K562 (cell line): ENCODE measurements around the gene EPX. TPM values are rescaled to one million over a fixed set of nuclear protein-coding genes. Genes with fewer than 3 reads are reported as not detected.

ENCODE experiments used
- CREB1 ChIP-seq, 2 experiments: sonication (generic) in 1 of 2; formaldehyde crosslinking in 1 of 2; IDR thresholded peaks; 2 replicates each; pipeline versions ENCODE4 v1.6.1 to v1.8.0; 2012 to 2022; ENCODE audit warnings: inconsistent platforms in 1 of 2, mild to moderate bottlenecking in 1 of 2, missing genetic modification reagents in 1 of 2, moderate library complexity in 1 of 2
- ELF1 ChIP-seq: fragments of 200-800 bp; sonication (Bioruptor generic); IDR thresholded peaks from 2 replicates; pipeline ENCODE4 v1.6.1; 2016; ENCODE audit warnings: missing genetic modification characterization, missing compliant biosample characterization
- EZH2 ChIP-seq: IDR thresholded peaks from 2 replicates; pipeline ENCODE4 v1.6.1; 2012; ENCODE audit warnings: low read depth, mild to moderate bottlenecking, inconsistent platforms, low read length, borderline replicate concordance
- HEY1 ChIP-seq: fragments of 250-450 bp; sonication (Bioruptor Pico); IDR thresholded peaks from 2 replicates; pipeline ENCODE4 v1.5.0; 2020; ENCODE audit warnings: mild to moderate bottlenecking, moderate library complexity, borderline replicate concordance
- HMBOX1 ChIP-seq: sonication (generic); IDR thresholded peaks from 2 replicates; pipeline ENCODE4 v1.6.1; 2016
- MAFK ChIP-seq: IDR thresholded peaks from 2 replicates; pipeline ENCODE4 v1.6.1; 2011; ENCODE audit warnings: low read length, improper control_type of control experiment
- MCM2 ChIP-seq: fragments of 450-650 bp; IDR thresholded peaks from 2 replicates; pipeline ENCODE4 v1.6.1; 2017; ENCODE audit warnings: low read depth, mild to moderate bottlenecking
- NCOA4 ChIP-seq: fragments of 450-650 bp; IDR thresholded peaks from 2 replicates; pipeline ENCODE4 v1.6.1; 2018; ENCODE audit warnings: mild to moderate bottlenecking; ENCODE audit not compliant: partially characterized antibody
- NFATC3 ChIP-seq: fragments of 450-650 bp; IDR thresholded peaks from 2 replicates; pipeline ENCODE4 v1.6.1; 2017; ENCODE audit warnings: mild to moderate bottlenecking
- RBM25 ChIP-seq: fragments of 200-400 bp; formaldehyde crosslinking; IDR thresholded peaks from 2 replicates; pipeline ENCODE4 v1.6.1; 2018; ENCODE audit warnings: low read length, low read depth, moderate library complexity; ENCODE audit not compliant: severe bottlenecking
- SAFB2 ChIP-seq: fragments of 200-400 bp; formaldehyde crosslinking; IDR thresholded peaks from 2 replicates; pipeline ENCODE4 v1.6.1; 2018; ENCODE audit warnings: borderline replicate concordance, low read length, low read depth, moderate library complexity; ENCODE audit not compliant: severe bottlenecking
- SMARCA4 ChIP-seq: fragments of 450-650 bp; IDR thresholded peaks from 2 replicates; pipeline ENCODE4 v1.6.1; 2016
- SREBF1 ChIP-seq: fragments of 150-350 bp; IDR thresholded peaks from 2 replicates; pipeline ENCODE4 v1.6.1; 2014; ENCODE audit warnings: antibody characterized with exemption, low read depth, low read length, borderline replicate concordance
- TCF7L2 ChIP-seq: fragments of 150-350 bp; IDR thresholded peaks from 2 replicates; pipeline ENCODE4 v1.6.1; 2016; ENCODE audit warnings: low read depth, mild to moderate bottlenecking, low read length, moderate library complexity
- TEAD1 ChIP-seq, 2 experiments: fragments of 450-650 bp in 1 of 2; sonication (generic) in 1 of 2; formaldehyde crosslinking; IDR thresholded peaks; 2 replicates each; pipeline versions ENCODE4 v1.4.0 to v1.8.0; 2020 to 2022; ENCODE audit warnings: mild to moderate bottlenecking in 2 of 2, missing genetic modification reagents in 1 of 2
- TFAM ChIP-seq: fragments of 250-450 bp; sonication (Bioruptor Pico); conservative IDR thresholded peaks from 2 replicates; pipeline ENCODE4 v1.5.0; 2021; ENCODE audit warnings: mild to moderate bottlenecking, moderate library complexity
- THRB ChIP-seq: fragments of 450-650 bp; formaldehyde crosslinking; conservative IDR thresholded peaks from 2 replicates; pipeline ENCODE4 v1.4.0; 2022; ENCODE audit warnings: mild to moderate bottlenecking, missing genetic modification characterization
- YY1 ChIP-seq, 3 experiments: IDR thresholded peaks; 2 replicates each; pipeline ENCODE4 v1.6.1; 2011; ENCODE audit warnings: low read length in 2 of 3, mild to moderate bottlenecking in 2 of 3, moderate library complexity in 2 of 3, borderline replicate concordance in 1 of 3, control low read depth in 1 of 3, low read depth in 1 of 3; ENCODE audit not compliant: insufficient read depth in 3 of 3, insufficient replicate concordance in 2 of 3, control insufficient read depth in 1 of 3, insufficient read length in 1 of 3; ENCODE audit errors: extremely low read depth in 1 of 3
- ZC3H4 ChIP-seq: sonication (generic); formaldehyde crosslinking; IDR thresholded peaks from 2 replicates; pipeline ENCODE4 v1.9.0; 2021; ENCODE audit warnings: missing genetic modification reagents, borderline replicate concordance
- ZFX ChIP-seq: sonication (generic); formaldehyde crosslinking; IDR thresholded peaks from 2 replicates; pipeline ENCODE4 v1.8.0; 2022; ENCODE audit warnings: mild to moderate bottlenecking, missing genetic modification reagents, moderate library complexity
- ZNF445 ChIP-seq: fragments of 250-450 bp; sonication (Bioruptor Pico); IDR thresholded peaks from 2 replicates; pipeline ENCODE4 v1.4.0; 2020; ENCODE audit warnings: low read depth, mild to moderate bottlenecking, moderate library complexity
- ZNF830 ChIP-seq: fragments of 250-450 bp; sonication (Bioruptor Pico); IDR thresholded peaks from 2 replicates; pipeline ENCODE4 v1.5.0; 2021; ENCODE audit warnings: mild to moderate bottlenecking
- polyA plus RNA-seq, 8 experiments: library from polyadenylated mRNA; depleted of rRNA in 4 of 8; stranded (reverse) in 5 of 8; unstranded in 3 of 8; fragments of >200 nt; fragmentation: Nextera tagmentation in 2 of 8; fragmentation: Illumina TruSeq in 1 of 8; extraction: Ambion mirVana in 2 of 8; extraction: Trizol in 1 of 8; gene quantifications; 2 replicates each; pipeline versions ENCODE4 v1.2.1 to v1.2.3, GENCODE V29; 2011 to 2014; ENCODE audit warnings: inconsistent platforms in 1 of 8, missing spikeins in 1 of 8
- total RNA-seq, 7 experiments: library from RNA; depleted of rRNA in 6 of 7; stranded (reverse); fragments of >200 nt in 6 of 7; fragmentation: Illumina TruSeq in 2 of 7; extraction: Trizol in 2 of 7; gene quantifications; 2 replicates each; pipeline versions ENCODE4 v1.2.1 to v1.2.3, GENCODE V29; 2011 to 2021; ENCODE audit warnings: low replicate concordance in 1 of 7
- TF ChIP-seq, protein P1 (sequence below): fragments of 250-450 bp; sonication (Bioruptor Pico); IDR thresholded peaks from 2 replicates; pipeline ENCODE4 v1.5.0; 2020; ENCODE audit warnings: mild to moderate bottlenecking, borderline replicate concordance

The EPX gene
- total and polyA plus RNA-seq, 9 of the 15 experiments (the other 6 are each of a cell fraction or from before 2014, with no cell fraction given): 0.07 to 0.33 (median 0.19) TPM; not detected in 3

- TF ChIP-seq NCOA4 (no peak), HEY1 (no peak), ZNF830 (CRISPR knock-in tag) (no peak), EZH2 (no peak), YY1 (IDR thresholded peaks at IDR 0.05; ENCODE audit: borderline replicate concordance in 1 of 3, control insufficient read depth in 1 of 3, extremely low read depth in 1 of 3, insufficient read depth in 3 of 3, insufficient read length in 1 of 3, insufficient replicate concordance in 2 of 3, low read depth in 1 of 3, low read length in 2 of 3) (no peak), ZNF445 (CRISPR knock-in tag) (no peak), CREB1 (IDR thresholded peaks at IDR 0.05) (no peak), CREB1 (CRISPR knock-in tag; IDR thresholded peaks at IDR 0.05) (no peak), MCM2 (no peak), ZFX (peak; percentile 31; the same call in 1 of the 2 replicates), THRB (CRISPR knock-in tag) (no peak), SAFB2 (no peak), ZC3H4 (CRISPR knock-in tag) (no peak), HMBOX1 (no peak; the same call in 1 of the 2 replicates), TFAM (no peak), NFATC3 (no peak), MAFK (peak; percentile 30; the same call in 1 of the 2 replicates), TCF7L2 (no peak), TEAD1 (CRISPR knock-in tag; IDR thresholded peaks at IDR 0.05) (0 out of 4 replicates have a peak, but pooled peaks of 1 of the 2 experiments have one; percentile 6), SMARCA4 (no peak), RBM25 (no peak), ELF1 (no peak), SREBF1 (no peak)
- TF ChIP-seq, protein P1, sequence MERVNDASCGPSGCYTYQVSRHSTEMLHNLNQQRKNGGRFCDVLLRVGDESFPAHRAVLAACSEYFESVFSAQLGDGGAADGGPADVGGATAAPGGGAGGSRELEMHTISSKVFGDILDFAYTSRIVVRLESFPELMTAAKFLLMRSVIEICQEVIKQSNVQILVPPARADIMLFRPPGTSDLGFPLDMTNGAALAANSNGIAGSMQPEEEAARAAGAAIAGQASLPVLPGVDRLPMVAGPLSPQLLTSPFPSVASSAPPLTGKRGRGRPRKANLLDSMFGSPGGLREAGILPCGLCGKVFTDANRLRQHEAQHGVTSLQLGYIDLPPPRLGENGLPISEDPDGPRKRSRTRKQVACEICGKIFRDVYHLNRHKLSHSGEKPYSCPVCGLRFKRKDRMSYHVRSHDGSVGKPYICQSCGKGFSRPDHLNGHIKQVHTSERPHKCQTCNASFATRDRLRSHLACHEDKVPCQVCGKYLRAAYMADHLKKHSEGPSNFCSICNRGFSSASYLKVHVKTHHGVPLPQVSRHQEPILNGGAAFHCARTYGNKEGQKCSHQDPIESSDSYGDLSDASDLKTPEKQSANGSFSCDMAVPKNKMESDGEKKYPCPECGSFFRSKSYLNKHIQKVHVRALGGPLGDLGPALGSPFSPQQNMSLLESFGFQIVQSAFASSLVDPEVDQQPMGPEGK (CRISPR knock-in tag): no peak
Observed at GRCh38 chr17:58184308-58184985, 8.1 kb upstream of the EPX start (continued).
